ENCODE data around the gene GPRIN2. TPM values are rescaled to one million over a fixed set of nuclear protein-coding genes. Genes with fewer than 3 reads are reported as not detected.
A peak's percentile ranks its signal among the peaks of the same experiment; 100 is the strongest.
"Not testable (repeated sequence)": the region's sequence is repeated elsewhere in the genome, so short reads cannot be mapped to it uniquely, and the experiment has no call there.

GPRIN2 gene
- total RNA-seq, 2 donors from 2014 or later = not detected

- H3K4me3 Mint-ChIP-seq; H3K27ac Mint-ChIP-seq; ATAC-seq (replicated peaks in 1 of 2); DNase-seq; H3K4me1 Mint-ChIP-seq (ENCODE audit: low read depth); H3K27me3 Mint-ChIP-seq (ENCODE audit: low read depth); H3K36me3 Mint-ChIP-seq (ENCODE audit: insufficient read depth in 2 of 2); H3K9me3 Mint-ChIP-seq: not testable (repeated sequence)
Measured at GRCh38 chr10:46581997-46582396, 25.5 kb upstream of the GPRIN2 start.

- H3K27me3 Mint-ChIP-seq (ENCODE audit: low read depth); H3K4me1 Mint-ChIP-seq (ENCODE audit: low read depth): not testable (repeated sequence)
Measured at GRCh38 chr10:46579378-46579777, 22.9 kb upstream of the GPRIN2 start.

GRCh38 chr10:46578474-46579178, 22.2 kb upstream of the GPRIN2 start, which contains the start of gene SYT15:
Gene SYT15, plus strand, starts transcription at chr10:46579128. Its CDS starts 41 bp downstream, at chr10:46579169.
- not testable (repeated sequence) for H3K36me3 Mint-ChIP-seq (ENCODE audit: insufficient read depth in 2 of 2); H3K9me3 Mint-ChIP-seq; H3K4me1 Mint-ChIP-seq (ENCODE audit: low read depth); H3K27ac Mint-ChIP-seq; DNase-seq; H3K27me3 Mint-ChIP-seq (ENCODE audit: low read depth); H3K4me3 Mint-ChIP-seq
- ATAC-seq (replicated peaks in 1 of 2) = peak; percentile 15 to 29

More at GRCh38 chr10:46579378-46579777, 22.9 kb upstream of the GPRIN2 start:
- H3K36me3 Mint-ChIP-seq (ENCODE audit: insufficient read depth in 2 of 2); H3K27ac Mint-ChIP-seq; H3K9me3 Mint-ChIP-seq; ATAC-seq (replicated peaks in 1 of 2); DNase-seq; H3K4me3 Mint-ChIP-seq: not testable (repeated sequence)

- not testable (repeated sequence) for H3K36me3 Mint-ChIP-seq (ENCODE audit: insufficient read depth in 2 of 2); DNase-seq; H3K9me3 Mint-ChIP-seq; H3K27me3 Mint-ChIP-seq (ENCODE audit: low read depth); H3K4me1 Mint-ChIP-seq (ENCODE audit: low read depth); H3K4me3 Mint-ChIP-seq; H3K27ac Mint-ChIP-seq; ATAC-seq (replicated peaks in 1 of 2)
Measured at GRCh38 chr10:46577624-46578473, 21.4 kb upstream of the GPRIN2 start.

GRCh38 chr10:46573884-46574283, 17.4 kb upstream of the GPRIN2 start:
- not testable (repeated sequence) for H3K9me3 Mint-ChIP-seq; H3K36me3 Mint-ChIP-seq (ENCODE audit: insufficient read depth in 2 of 2); H3K4me1 Mint-ChIP-seq (ENCODE audit: low read depth); H3K4me3 Mint-ChIP-seq; H3K27ac Mint-ChIP-seq; DNase-seq; H3K27me3 Mint-ChIP-seq (ENCODE audit: low read depth); ATAC-seq (replicated peaks in 1 of 2)

GRCh38 chr10:46573314-46573713, 16.9 kb upstream of the GPRIN2 start:
- not testable (repeated sequence) for H3K4me3 Mint-ChIP-seq; H3K4me1 Mint-ChIP-seq (ENCODE audit: low read depth); H3K36me3 Mint-ChIP-seq (ENCODE audit: insufficient read depth in 2 of 2); H3K9me3 Mint-ChIP-seq; H3K27me3 Mint-ChIP-seq (ENCODE audit: low read depth); H3K27ac Mint-ChIP-seq; DNase-seq; ATAC-seq (replicated peaks in 1 of 2)

GRCh38 chr10:46572765-46573164, 16.3 kb upstream of the GPRIN2 start:
- DNase-seq; H3K36me3 Mint-ChIP-seq (ENCODE audit: insufficient read depth in 2 of 2); H3K27ac Mint-ChIP-seq; ATAC-seq (replicated peaks in 1 of 2); H3K4me3 Mint-ChIP-seq; H3K4me1 Mint-ChIP-seq (ENCODE audit: low read depth); H3K9me3 Mint-ChIP-seq; H3K27me3 Mint-ChIP-seq (ENCODE audit: low read depth): not testable (repeated sequence)

- DNase-seq; H3K27ac Mint-ChIP-seq; H3K27me3 Mint-ChIP-seq (ENCODE audit: low read depth); ATAC-seq (replicated peaks in 1 of 2); H3K4me1 Mint-ChIP-seq (ENCODE audit: low read depth); H3K36me3 Mint-ChIP-seq (ENCODE audit: insufficient read depth in 2 of 2); H3K9me3 Mint-ChIP-seq; H3K4me3 Mint-ChIP-seq: not testable (repeated sequence)
Measured at GRCh38 chr10:46570655-46571054, 14.2 kb upstream of the GPRIN2 start.

- not testable (repeated sequence) for ATAC-seq (replicated peaks in 1 of 2); H3K36me3 Mint-ChIP-seq (ENCODE audit: insufficient read depth in 2 of 2); H3K27me3 Mint-ChIP-seq (ENCODE audit: low read depth); H3K27ac Mint-ChIP-seq; H3K4me1 Mint-ChIP-seq (ENCODE audit: low read depth); H3K4me3 Mint-ChIP-seq; DNase-seq; H3K9me3 Mint-ChIP-seq
Measured at GRCh38 chr10:46567151-46567550, 10.7 kb upstream of the GPRIN2 start.

GRCh38 chr10:46565591-46566332, 9.3 kb upstream of the GPRIN2 start:
- not testable (repeated sequence) for H3K27ac Mint-ChIP-seq; H3K9me3 Mint-ChIP-seq; H3K4me3 Mint-ChIP-seq; H3K4me1 Mint-ChIP-seq (ENCODE audit: low read depth); H3K27me3 Mint-ChIP-seq (ENCODE audit: low read depth); H3K36me3 Mint-ChIP-seq (ENCODE audit: insufficient read depth in 2 of 2)
- ATAC-seq (replicated peaks in 1 of 2) = peak; percentile 78 to 84
- DNase-seq = peak; percentile 47 to 56

GRCh38 chr10:46560952-46561351, 4.5 kb upstream of the GPRIN2 start:
- Mint-ChIP-seq H3K4me3 (no peak overlapping the region), H3K27me3 (ENCODE audit: low read depth) (no peaks in the 10 kb centered on the region), H3K27ac (no peak overlapping the region), H3K9me3 (no peaks in the 10 kb centered on the region), H3K36me3 (ENCODE audit: insufficient read depth in 2 of 2) (no peaks in the 10 kb centered on the region), H3K4me1 (ENCODE audit: low read depth) (peaks cover 6% of the 10 kb centered on the region)
- ATAC-seq (replicated peaks in 1 of 2) (no peak), DNase-seq (no peak)

- no peak for ATAC-seq (replicated peaks in 1 of 2)
- H3K4me3 Mint-ChIP-seq = no peak overlapping the region
- no peak overlapping the region for H3K27ac Mint-ChIP-seq
- DNase-seq = no peak
- no peaks in the 10 kb centered on the region for H3K27me3 Mint-ChIP-seq (ENCODE audit: low read depth)
- H3K36me3 Mint-ChIP-seq (ENCODE audit: insufficient read depth in 2 of 2) = no peaks in the 10 kb centered on the region
- no peaks in the 10 kb centered on the region for H3K9me3 Mint-ChIP-seq
- peaks cover 6% of the 10 kb centered on the region for H3K4me1 Mint-ChIP-seq (ENCODE audit: low read depth)
Measured at GRCh38 chr10:46560381-46560780, 3.9 kb upstream of the GPRIN2 start.

GRCh38 chr10:46559231-46559671, 2.8 kb upstream of the GPRIN2 start:
- H3K36me3 Mint-ChIP-seq (ENCODE audit: insufficient read depth in 2 of 2) = no peaks in the 10 kb centered on the region
- no peaks in the 10 kb centered on the region for H3K27me3 Mint-ChIP-seq (ENCODE audit: low read depth)
- H3K27ac Mint-ChIP-seq = no peak overlapping the region
- peaks cover 6% of the 10 kb centered on the region for H3K4me1 Mint-ChIP-seq (ENCODE audit: low read depth)
- no peaks in the 10 kb centered on the region for H3K9me3 Mint-ChIP-seq
- no peak for DNase-seq
- no peak for ATAC-seq (replicated peaks in 1 of 2)
- no peak overlapping the region for H3K4me3 Mint-ChIP-seq
